Measurements from ENCODE around the gene CCDC196. TPM values are rescaled to one million over a fixed set of nuclear protein-coding genes. Genes with fewer than 3 reads are reported as not detected.

Gene CCDC196, protein sequence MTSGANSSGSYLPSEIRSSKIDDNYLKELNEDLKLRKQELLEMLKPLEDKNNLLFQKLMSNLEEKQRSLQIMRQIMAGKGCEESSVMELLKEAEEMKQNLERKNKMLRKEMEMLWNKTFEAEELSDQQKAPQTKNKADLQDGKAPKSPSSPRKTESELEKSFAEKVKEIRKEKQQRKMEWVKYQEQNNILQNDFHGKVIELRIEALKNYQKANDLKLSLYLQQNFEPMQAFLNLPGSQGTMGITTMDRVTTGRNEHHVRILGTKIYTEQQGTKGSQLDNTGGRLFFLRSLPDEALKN
- total RNA-seq (2014; rRNA removed; shearing (Covaris generic)) (not detected in 2 replicates), total RNA-seq (2022) (not detected in 2 replicates), Bru-seq, nascent RNA (not detected), BruChase-seq, experiment 1, labeled RNA remaining after a 6-hour chase (not detected), BruChase-seq, experiment 2, labeled RNA remaining after a 2-hour chase (not detected)
- long read RNA-seq, result 0 reads

DNA sequence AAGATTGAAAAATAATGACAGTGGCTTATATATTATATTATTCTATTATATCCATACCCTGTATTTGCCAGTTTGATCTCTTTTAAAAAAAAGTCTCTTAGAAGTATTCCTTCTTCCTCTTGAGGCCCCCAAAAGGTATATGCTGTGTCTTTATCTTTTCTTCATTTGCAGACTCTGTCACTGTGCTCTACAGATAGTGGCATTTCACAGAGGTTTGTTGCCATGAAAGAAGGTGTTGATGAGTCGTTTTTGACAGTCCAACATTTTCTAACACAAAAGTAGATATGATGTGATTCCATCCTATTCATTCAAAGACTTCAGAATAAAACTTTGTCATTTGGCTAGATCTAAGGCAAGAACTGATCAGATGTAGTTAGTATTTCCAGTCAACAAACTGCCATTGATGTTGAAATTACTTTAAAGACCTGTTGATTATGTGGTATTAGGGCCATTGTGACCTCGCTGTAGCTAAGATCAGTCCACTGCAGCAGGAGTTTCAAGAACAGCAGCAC, at the start of gene CCDC196:
CCDC196 (plus strand) TSS at position 462 of the 512 bp plus-strand sequence. CDS start 132 bp downstream, outside the sequence.
- ChIA-PET CTCF (ENCODE audit: unreplicated experiment) (no interaction called here), POLR2A (no interaction called here)
- H3K79me2 ChIP-seq (ENCODE audit: insufficient read depth, low read depth, low read length), result no peaks in the 10 kb centered on the region
- no peak for DNase-seq (ENCODE audit: low spot score)
- BruUV-seq (replicated peaks), result no TSS peak
- intact Hi-C loops (cut with micrococcal nuclease; ENCODE audit: unreplicated experiment), result no loop called here
- no peak within 1 kb of the TSS for H2AFZ ChIP-seq (ENCODE audit: low read length)
- no peaks in the 10 kb centered on the region for H3K9me2 ChIP-seq (ENCODE audit: insufficient read depth, low read length)
- H3K27ac ChIP-seq (ENCODE audit: low read depth, low read length, poor library complexity, severe bottlenecking), result no peak within 1 kb of the TSS
- TF ChIP-seq EZH2phosphoT487 (IDR thresholded peaks at IDR 0.05; ENCODE audit: borderline replicate concordance, low read depth, low read length), result no peak
- TF ChIP-seq, protein P1, sequence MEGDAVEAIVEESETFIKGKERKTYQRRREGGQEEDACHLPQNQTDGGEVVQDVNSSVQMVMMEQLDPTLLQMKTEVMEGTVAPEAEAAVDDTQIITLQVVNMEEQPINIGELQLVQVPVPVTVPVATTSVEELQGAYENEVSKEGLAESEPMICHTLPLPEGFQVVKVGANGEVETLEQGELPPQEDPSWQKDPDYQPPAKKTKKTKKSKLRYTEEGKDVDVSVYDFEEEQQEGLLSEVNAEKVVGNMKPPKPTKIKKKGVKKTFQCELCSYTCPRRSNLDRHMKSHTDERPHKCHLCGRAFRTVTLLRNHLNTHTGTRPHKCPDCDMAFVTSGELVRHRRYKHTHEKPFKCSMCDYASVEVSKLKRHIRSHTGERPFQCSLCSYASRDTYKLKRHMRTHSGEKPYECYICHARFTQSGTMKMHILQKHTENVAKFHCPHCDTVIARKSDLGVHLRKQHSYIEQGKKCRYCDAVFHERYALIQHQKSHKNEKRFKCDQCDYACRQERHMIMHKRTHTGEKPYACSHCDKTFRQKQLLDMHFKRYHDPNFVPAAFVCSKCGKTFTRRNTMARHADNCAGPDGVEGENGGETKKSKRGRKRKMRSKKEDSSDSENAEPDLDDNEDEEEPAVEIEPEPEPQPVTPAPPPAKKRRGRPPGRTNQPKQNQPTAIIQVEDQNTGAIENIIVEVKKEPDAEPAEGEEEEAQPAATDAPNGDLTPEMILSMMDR (conservative IDR thresholded peaks at IDR 0.05; ENCODE audit: low read length), result no peak
- no peaks in the 10 kb centered on the region for H4K20me1 ChIP-seq (ENCODE audit: insufficient read depth, low read length)
- no peaks in the 10 kb centered on the region for H3K36me3 ChIP-seq (ENCODE audit: insufficient read depth, low read length)
- no peaks in the 10 kb centered on the region for H3K4me1 ChIP-seq (ENCODE audit: insufficient read depth, low read length, poor library complexity, severe bottlenecking)
- no peak within 1 kb of the TSS for H3K4me2 ChIP-seq (ENCODE audit: low read length)
- H3K9me3 ChIP-seq (ENCODE audit: low read length), result no peaks in the 10 kb centered on the region
- no peak within 1 kb of the TSS for H3K4me3 ChIP-seq (ENCODE audit: low read depth, low read length, poor library complexity, severe bottlenecking)

DNA sequence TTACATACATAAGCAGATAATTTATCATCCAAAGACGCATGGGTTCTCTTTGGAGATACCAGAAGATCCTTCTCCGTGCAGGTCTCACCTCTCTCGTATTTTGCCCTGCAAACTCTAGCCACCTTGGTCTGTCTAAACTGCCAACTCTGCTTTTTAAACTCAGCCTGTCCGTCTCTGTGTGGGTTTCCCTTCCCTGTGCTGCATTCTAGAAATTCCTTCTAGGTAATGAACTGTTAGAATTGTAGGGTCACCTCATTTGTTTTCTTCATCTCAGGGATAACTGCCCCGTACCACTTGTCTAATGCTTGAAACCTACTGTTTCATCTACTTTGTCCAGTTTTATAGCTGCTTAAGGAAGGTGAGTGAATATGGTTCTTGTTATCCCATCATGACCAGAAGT, 45.4 kb upstream of the CCDC196 start:
- Histone ChIP-seq H4K20me1 (ENCODE audit: insufficient read depth, low read length) (no peaks in the 10 kb centered on the region), H3K9me2 (ENCODE audit: insufficient read depth, low read length) (no peaks in the 10 kb centered on the region), H3K4me3 (ENCODE audit: low read depth, low read length, poor library complexity, severe bottlenecking) (no peak overlapping the region), H3K4me2 (ENCODE audit: low read length) (no peak overlapping the region), H3K27ac (ENCODE audit: low read depth, low read length, poor library complexity, severe bottlenecking) (no peak overlapping the region), H3K36me3 (ENCODE audit: insufficient read depth, low read length) (no peaks in the 10 kb centered on the region), H3K9me3 (ENCODE audit: low read length) (peaks cover 8% of the 10 kb centered on the region; the same call in 1 of the 2 replicates), H3K79me2 (ENCODE audit: insufficient read depth, low read depth, low read length) (no peaks in the 10 kb centered on the region), H3K4me1 (ENCODE audit: insufficient read depth, low read length, poor library complexity, severe bottlenecking) (no peaks in the 10 kb centered on the region), H2AFZ (ENCODE audit: low read length) (no peak overlapping the region)
- no peak for DNase-seq (ENCODE audit: low spot score)
- intact Hi-C loops (cut with micrococcal nuclease; ENCODE audit: unreplicated experiment), result no loop called here
- BruUV-seq (replicated peaks), result no TSS peak
- TF ChIP-seq, protein P1 (conservative IDR thresholded peaks at IDR 0.05; ENCODE audit: low read length), result no peak
- no peak for TF ChIP-seq EZH2phosphoT487 (IDR thresholded peaks at IDR 0.05; ENCODE audit: borderline replicate concordance, low read depth, low read length)
- POLR2A ChIA-PET, result no interaction called here
- CTCF ChIA-PET (ENCODE audit: unreplicated experiment), result no interaction called here
